NCI-H1048 (cell line): Measurements from ENCODE around the gene ANK3.

Experiments used
- DNase-seq: peaks from one replicate; lab custom pipeline; 2025; lab: John Stamatoyannopoulos, UW

The ANK3 gene

DNA sequence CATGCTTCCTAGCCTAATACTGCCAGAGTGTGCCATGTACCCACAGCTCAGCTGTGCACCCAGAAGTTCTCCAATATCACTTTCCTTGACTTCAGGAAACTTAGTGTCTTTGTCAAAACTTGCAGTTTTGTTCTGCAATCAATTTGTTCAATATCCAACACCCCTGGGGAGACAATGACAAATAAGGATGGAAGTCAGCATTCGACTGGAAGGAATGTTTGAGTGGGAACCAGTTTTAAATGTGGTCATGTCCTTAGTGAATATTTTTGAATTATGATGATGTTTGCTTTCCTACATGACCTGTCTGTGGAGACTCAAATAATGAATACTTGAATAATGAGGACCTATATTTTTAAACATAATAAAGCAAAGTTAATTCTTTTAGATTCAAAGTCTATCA lies 112.0 kb downstream of the ANK3 start:
- no peak for DNase-seq

DNA sequence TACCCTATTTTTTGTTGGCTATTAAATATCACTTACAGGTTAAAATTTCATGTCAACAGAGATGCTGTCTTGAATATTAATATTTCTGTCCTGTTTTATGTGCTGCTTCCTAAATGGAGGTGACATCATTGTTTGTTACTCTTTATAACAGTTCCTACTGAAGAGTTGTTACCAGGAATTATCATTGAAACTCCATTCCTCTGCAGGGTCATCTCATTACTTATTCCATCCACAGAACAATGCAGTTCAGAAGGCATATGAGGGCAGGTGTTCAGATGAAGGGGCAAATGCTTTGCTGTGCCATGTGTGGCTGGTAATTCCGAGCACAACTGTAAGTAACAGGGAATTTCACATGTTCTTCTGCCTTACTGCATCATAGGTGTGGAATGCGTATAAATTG lies 113.4 kb downstream of the ANK3 start:
- no peak for DNase-seq

DNA sequence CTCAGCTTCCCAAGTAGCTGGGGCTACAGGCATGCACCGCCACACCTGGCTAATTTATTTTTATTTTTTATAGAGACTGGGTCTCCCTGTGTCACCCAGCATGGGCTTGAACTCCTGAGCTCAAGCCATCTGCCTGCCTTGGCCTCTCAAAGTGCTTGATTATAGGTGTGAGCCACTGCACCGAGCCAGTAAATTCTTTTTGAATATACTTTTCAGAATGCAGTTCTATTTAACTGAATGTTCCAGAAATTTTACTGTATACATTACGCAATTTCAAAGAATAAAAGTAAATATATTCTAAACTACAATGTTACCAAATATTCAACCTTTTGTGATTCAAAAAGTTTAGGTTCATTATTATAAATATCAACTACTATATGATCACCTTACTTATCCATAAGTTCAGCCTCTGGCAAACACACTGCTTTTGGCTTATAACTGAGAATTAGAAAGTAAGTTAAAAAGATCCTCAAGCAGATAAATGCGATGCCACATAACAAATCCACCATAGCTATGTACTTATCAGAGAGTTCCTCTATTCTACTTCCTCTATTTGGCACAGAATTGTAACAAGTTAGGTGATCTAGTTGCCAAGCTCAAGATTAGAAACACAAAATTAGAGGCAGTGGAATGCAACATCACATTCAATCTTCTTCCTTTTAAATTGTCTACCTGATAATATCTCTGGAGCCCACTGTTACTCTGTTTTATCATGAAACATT lies 118.2 kb downstream of the ANK3 start:
- DNase-seq: no peak

DNA sequence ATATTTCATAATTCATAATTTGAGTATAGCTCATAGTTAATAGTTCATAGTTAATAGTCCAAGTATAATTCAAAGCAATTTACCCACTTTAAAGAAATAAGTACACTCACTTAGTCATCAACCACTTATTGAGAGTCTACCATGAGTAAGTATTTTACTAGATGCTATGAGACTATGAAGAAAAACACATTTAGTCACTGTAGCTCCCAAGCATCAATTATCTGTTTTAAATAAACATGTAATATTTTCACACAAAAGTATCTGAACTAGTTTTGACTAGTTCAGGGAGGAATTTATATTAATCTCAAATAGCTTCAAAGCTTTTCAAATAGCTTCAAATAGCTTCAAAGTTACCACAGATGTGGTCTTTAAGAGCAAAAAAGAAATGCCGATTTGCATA lies 119.2 kb downstream of the ANK3 start:
- no peak for DNase-seq

DNA sequence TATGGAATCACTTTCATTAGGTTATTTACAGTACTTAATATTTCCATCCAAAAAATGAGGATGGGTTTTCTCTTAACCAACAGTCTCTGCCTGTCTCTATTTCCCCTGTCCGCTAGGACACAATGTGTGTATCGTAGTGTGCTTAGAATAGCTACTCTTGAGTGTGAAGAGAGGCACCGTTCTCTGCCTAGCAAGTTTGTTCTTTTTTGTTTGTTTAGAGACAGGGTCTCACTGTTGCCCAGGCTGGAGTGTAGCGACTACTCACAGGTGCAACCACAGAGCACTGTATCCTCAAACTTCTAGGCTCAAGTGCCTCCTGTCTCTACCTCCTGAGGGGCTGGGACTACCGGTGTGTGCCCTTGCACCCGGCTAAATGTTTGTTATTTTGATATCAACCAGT lies 121.9 kb downstream of the ANK3 start:
- DNase-seq: no peak

DNA sequence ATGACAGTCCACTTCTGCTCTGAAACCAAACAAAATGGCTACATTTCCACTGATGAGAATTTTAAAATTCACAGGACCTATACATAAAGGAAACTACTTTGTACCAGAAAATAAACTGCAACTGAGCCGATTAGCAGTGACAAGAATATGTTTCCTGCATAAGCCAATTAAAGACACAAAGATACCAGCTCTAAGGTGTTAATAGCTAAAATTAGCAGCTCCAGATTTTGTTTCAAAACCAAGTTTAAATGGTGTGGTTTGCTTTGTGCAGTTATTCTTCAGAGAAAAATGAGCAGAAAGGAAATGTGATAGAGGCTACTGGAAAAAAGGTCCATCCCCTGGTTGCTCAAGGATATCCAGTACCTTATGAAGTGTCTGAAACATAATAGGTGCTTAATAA lies 123.2 kb downstream of the ANK3 start:
- no peak for DNase-seq

DNA sequence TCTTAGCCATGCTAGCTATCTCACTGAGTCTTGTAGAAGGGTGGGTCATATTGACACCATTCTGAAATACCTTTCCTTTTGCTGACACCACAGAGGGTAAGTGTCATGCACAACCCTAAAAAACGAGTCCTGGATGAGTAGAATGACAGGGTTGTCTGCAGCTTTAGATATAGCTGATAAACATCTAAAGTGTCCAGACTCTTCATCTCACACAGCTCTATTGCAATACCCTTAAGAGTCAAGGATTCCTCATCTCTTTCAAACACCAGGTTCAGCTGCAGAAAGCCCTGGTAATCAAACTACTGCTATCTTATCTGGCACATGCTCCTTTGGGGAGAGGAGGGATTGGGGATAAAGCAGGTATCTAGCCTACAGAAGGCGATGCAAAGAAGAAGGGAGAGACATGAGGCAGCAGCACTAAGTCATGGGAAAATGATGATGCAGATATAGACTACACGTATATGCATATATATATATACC lies 127.0 kb downstream of the ANK3 start:
- DNase-seq: no peak

DNA sequence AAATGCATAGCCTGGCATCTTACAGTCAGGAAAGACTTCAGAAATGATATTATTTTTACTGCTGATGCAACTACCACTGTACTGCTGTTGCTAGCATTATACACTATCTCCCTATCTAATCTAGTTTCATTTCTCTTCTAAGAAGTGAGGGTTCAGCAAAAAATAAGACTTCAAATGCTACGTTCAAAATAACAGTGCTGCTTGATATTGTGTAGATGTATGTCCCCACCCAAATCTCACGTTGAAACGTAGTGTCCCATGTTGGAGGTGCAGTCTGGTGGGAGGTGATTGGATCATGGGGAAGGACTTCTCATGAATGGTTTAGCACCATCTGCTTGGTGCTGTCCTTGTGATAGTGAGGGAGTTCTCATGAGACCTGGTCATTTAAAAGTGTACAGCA lies 129.4 kb downstream of the ANK3 start:
- no peak for DNase-seq

DNA sequence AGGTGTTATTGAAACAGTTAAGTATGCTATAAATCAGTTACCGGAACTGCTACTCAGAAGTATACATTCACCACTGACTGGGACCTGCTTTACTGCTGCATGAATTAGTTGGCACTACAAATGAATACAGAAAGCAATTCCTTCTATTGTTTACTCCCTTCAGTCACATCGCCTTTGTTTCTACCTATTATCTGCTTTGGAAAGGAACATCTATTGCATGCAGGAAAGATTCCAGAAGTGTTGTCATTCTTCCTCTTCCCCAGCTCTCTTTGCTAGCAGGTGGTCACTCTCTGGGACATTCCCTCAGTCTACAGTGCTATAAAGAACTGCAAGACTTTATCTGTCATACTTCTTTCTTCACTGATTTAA lies 131.3 kb downstream of the ANK3 start:
- no peak for DNase-seq

DNA sequence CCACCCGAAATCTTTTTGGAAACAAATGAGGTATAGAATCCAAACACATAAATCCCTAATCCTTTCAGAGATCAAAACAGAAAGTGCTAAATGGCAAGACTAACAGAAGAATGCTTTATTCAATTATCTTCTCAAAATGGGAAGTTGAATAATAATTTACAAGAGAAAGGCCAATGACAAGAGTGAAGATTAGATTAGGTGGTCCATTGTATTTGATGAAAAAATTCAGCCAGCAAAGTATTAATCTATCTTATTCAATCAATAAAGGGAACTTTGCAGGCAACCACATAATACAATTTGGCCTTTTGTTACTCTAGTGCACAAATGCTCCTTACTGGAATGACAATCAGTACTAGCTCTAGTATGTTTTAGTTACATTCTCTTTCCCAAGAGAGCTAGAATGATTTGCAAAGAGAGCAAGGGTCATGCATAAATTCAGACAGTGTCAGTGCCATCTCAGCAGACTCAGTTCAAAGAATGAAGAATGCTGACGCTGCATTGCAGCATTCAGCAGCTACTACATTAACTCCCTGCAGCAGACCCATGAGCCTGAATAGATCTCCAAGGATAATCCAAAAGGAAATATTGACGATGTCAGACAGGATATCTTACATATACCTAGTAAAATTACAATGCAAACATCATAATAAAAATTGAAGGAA lies 131.8 kb downstream of the ANK3 start:
- DNase-seq: no peak

DNA sequence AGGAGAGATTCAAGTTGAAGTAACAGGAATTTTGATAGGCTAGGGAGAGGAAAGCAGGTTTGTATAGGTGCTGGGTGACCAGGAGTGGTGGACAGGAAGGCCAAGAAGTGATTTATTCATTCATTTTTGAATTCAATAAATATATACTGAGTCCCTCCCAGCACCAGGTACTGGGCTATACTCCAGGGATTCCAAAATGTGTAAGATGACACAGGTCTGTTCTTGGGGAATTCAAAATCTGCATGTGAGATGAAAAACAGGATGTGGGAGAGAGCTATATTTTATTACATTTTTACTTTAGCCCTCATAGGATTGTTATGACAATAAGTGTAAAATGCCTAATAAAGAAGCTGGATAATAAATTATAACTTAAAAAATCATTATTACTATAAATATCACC lies 134.9 kb downstream of the ANK3 start:
- no peak for DNase-seq

DNA sequence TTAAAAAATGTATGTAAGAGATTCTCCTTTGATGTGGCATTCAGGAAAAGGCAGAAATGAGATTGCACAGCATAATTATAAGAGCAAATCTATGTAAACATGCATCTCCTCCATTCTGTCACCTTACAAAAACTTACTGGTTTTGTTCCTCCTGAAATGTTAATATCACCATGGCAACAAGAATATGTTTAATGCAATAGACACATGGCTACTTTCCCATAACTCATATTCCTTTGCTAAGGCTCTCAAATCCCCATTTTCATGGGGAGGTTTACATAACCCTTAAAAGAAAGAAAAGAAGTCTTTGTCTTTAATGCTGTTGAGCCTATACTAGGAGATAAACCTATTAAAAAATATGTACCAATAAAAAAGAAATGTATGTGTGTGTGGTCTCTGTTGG lies 136.2 kb downstream of the ANK3 start:
- DNase-seq: no peak

DNA sequence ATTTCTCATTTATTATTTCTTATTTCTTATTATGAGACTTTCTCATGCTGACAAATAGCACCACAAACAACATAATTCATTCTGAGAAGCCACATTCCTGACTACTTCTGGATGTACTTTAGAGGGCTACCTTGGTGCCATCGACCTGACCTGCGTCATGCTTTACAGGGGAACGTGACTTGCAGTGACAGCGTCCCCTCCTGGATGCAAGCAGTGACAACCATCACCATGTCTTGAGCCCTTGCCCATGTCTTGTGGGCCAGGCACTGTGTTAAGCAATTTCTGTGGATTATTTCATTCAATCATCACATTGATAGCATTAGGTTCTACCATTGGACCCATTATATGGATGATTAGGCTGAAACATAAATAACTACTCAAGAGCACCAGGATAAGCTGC lies 137.0 kb downstream of the ANK3 start:
- no peak for DNase-seq

DNA sequence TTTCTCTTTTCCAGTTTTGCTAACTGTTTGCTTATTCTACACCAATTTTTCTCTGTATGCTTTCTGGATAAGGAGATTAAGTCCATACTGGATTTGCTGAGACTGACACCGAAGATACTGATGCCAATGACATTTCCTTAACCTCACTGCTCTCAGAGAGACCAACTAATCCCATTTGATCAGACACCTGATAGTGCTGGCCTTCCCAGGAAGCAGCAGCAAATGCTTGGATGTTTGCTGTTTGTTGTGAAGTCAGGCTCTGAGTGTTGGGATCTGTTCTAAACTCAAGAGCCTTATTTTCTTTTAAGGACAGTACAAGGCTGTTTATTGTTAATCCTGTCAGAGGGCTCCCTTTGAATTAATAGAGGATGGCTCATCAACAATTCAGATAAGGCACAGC lies 143.3 kb downstream of the ANK3 start:
- DNase-seq: no peak

DNA sequence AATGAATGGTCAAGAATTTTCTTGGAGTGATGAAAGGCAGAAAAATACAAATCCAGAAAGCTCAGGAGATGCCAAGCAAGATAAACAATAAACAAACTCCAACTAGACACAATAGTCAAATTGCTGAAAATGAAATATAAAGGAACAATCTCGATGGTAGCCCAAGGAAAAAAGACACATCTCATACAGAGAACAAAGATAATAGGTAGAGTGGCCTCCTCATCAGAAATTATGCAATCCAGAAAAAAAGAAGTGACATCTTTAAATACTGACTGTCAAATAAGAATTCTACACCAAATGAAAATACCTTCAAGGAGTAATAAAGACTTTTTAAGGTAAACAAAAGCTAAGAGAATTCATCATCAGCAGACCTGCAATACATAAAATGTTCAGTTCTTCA lies 150.4 kb downstream of the ANK3 start:
- DNase-seq: no peak

DNA sequence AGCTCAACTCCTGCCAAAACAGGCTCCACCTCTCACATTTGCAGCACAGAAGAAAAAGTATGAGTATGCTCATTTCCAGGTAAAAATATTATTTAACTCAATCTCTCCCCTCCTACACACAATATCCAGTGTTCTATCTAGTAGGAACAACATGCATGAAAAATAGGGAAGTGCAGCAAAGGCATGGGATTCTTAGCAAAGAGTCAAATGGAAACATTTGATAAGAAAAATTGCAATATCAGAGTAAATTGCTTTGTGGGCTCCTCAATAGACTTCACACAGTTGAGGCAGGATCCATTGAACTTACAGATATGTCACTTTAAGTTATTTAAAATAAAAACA lies 150.9 kb downstream of the ANK3 start:
- no peak for DNase-seq

DNA sequence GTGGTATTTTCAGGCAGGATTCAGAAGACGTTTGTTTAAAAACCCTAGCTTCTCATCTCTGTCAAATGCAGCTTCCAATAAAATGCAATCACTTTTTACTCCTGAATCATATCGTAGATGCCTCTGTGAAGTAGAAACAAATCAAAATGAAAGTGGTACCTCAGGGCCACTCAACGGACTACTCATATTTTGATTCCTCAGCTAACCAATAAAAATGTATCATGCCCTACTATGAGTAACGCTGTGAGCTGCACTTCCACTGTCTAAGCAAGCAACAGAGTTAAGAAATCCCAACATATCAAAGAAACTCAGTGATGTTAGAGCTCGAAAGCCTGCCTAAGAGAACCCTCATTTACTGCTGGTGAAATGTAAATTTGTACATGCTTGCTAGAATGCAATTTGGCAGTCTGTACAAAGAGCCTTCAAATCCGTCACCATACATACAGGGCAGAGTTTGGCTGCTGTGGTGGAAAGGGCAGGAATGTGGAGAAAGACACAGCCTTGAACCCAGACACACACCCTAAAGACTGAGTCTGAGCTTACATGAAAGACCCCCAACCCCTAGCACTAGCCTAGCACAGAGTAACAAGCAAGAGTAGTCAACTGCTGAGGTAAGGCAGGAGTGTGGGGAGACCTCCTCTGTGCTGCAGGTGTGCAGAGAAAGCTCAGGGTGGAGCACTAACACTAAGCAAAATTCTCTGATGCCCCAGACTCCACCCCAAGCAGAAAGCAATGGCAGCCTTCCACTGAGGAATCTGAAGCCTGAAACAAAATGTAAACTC lies 151.5 kb downstream of the ANK3 start:
- no peak for DNase-seq

DNA sequence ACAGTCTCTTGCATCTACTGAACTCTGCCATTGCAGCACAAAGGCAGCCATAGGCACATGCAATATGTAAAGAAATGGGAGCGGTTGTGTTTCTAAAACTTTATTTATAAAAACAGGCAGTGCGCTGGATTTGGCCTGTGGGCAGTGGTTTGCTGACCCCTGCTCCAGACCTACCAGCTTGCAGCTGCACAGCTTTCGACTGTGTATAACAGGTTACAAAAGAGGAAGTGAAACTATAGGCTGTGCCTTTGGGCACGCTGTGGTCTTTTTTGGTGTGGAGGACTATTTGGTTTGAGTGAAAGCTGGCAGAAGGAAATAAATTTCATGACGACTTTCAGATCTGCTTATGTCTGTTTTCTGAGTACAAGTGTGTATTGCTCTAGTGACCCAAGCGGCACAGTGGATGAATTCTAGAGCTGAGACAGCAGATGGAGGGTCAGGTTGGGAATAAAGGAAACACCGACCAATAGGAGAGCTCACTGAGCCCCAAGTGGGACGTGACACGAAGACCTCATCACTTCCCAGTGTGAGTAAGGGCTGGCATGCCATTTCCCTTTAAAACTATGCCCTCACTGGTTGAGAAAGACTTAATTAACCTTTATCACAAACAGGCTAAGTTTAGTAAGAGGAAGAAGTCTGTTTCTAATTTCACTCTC lies 152.7 kb downstream of the ANK3 start:
- no peak for DNase-seq

DNA sequence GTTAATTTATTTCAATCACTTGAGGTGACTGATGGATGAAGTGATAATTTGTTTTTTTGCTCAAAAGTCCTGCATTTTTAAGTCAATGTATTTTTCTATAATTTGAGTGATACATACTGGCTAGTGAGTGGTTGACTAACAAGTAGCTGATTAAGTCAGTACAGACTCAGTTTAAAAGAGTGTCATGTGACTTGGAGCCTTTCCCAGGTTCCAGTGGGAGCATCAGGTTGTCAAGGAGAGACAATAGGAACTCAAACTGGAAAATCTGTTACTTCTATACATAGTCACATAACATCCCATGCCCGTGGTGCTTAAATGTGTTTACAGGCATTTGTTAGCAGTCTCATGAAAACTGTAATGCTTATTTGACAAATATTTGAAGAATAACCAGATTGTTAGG lies 154.7 kb downstream of the ANK3 start:
- DNase-seq: no peak

DNA sequence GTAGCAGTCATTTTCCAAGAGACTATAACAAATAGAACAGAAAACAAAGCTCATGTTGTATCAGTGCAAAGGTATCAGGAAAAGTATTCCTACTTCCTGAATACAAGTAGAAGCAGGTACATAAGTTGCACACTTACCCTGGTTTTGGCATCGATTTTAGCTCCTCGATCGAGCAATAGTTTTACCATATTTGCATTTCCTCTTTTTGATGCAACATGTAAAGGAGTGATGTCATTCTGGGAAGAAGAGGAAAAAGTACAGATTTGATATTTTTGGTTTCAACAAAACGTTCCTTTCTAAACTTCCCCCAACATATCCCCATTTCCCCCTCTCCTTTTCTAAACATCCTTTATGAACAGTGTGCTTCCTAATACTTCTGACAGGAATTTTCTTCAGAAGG lies 155.1 kb downstream of the ANK3 start:
- no peak for DNase-seq

DNA sequence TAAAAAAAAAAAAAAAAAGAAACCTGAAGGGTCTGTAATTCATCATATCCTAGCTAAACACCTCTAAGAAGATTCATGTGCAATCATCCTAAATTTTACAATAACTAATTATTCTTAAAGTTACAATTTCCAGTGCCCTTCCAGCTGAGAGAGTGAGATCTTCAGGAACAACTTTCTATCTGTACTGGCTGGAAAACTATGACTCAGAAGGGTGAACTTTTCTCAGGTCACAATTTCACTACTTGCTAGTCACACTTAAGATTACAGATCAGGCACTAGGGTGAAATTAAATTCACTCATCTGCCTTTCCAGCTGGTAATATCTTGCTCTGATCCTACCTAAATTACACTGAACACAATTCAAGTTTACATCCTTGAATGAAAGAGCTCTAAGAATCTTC lies 158.8 kb downstream of the ANK3 start:
- no peak for DNase-seq

DNA sequence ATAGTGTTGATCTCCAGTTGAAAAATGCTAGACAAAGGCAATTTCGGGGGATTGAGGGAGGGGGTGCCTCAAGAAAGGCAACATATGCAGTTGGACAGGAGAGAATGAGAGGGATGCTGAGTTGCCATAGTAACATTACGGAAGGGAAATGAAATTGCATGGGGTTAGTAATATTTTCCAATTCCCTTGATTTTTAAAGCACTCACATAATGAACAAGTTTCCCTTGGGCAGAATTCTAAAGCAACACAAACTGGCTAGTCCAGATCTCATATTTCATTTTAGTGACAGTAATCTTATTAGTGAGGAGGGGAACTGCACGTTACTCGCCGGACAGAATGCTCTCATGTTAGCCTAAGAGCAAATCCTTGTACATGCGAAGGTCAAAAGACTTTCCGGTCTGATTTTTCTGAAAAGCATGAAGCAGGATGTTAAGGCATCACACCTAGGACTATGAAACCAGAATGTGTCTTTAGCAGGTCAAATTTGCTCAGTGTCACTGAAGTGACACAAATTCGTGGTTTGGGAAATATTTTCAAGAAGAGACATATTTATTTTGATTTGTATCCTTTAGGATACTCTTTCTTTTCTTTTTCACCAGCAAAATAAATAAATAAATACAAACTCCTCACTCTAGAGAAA lies 165.5 kb downstream of the ANK3 start:
- DNase-seq: peak; percentile 29
